Measurements from ENCODE around the gene CEP72.

GRCh38 chr5:575636-576035, 36.5 kb upstream of the CEP72 start:
- TF ChIP-seq CTCF (optimal IDR thresholded peaks at IDR 0.05 in 1 of 3, IDR thresholded peaks at IDR 0.05 in 1 of 3, conservative IDR thresholded peaks at IDR 0.05 in 1 of 3; ENCODE audit: extremely low read depth in 1 of 3, insufficient read depth in 2 of 3, low read length in 3 of 3) (no peak), EZH2 (IDR thresholded peaks at IDR 0.05; ENCODE audit: low read length) (no peak)

Data from keratinocyte (primary cell).